Lower leg skin (tissue), 3 donors: ENCODE measurements around the gene SLC11A2.

Experiments used
- CTCF ChIP-seq, 3 donors: fragments of 450-650 bp; IDR thresholded peaks; one replicate each; pipeline ENCODE4 v1.5.1; 2016; ENCODE audit warnings: antibody characterized with exemption in 3 of 3, mild to moderate bottlenecking in 3 of 3, moderate library complexity in 2 of 3
- POLR2A ChIP-seq, 2 donors: fragments of 450-650 bp; IDR thresholded peaks; one replicate each; pipeline ENCODE4 v1.6.1; 2016 to 2017; ENCODE audit warnings: antibody characterized with exemption in 2 of 2, mild to moderate bottlenecking in 1 of 2, moderate library complexity in 1 of 2

GRCh38 chr12:51055060-51055459 lies 28.9 kb upstream of the SLC11A2 start:
- no peak for TF ChIP-seq CTCF (IDR thresholded peaks at IDR 0.05)
- no peak for TF ChIP-seq POLR2A (IDR thresholded peaks at IDR 0.05)
